SK-N-SH (cell line): ENCODE data around the gene PSME2. TPM values are rescaled to one million over a fixed set of nuclear protein-coding genes. Genes with fewer than 3 reads are reported as not detected.

Source experiments
- CTCF ChIA-PET: fragments of 300-600, 350-600 bp; formaldehyde crosslinking; extraction: SDS; loops from one replicate; lab custom pipeline; 2021; lab: Yijun Ruan, JAX
- POLR2A ChIA-PET: fragments of 350-600 bp; sonication (Branson Sonifier 250); formaldehyde crosslinking; extraction: SDS; loops from one replicate; lab custom pipeline; 2020; ENCODE audit warnings: antibody characterized with exemption, inconsistent platforms; lab: Yijun Ruan, JAX
- DNase-seq: peaks from one replicate; pipeline ENCODE4 v3.0.0; 2012
- H2AFZ ChIP-seq: fragments of 200-600 bp; sonication (generic); 2 replicates; pipeline ENCODE4 v1.8.1; 2016; ENCODE audit warnings: antibody characterized with exemption, mild to moderate bottlenecking, low read depth
- H3F3A ChIP-seq: fragments of 200-600 bp; sonication (generic); replicated peaks from 2 replicates; pipeline ENCODE3; 2016; ENCODE audit warnings: antibody characterized with exemption, mild to moderate bottlenecking; ENCODE audit not compliant: insufficient read depth
- H3K27ac ChIP-seq, 2 experiments: fragments of 200-500 bp in 1 of 2; fragments of 200-600 bp in 1 of 2; sonication (Bioruptor generic) in 1 of 2; sonication (generic), shearing (Covaris generic) in 1 of 2; 2 replicates each; pipeline versions ENCODE4 v1.5.1 to v1.6.1; 2014 to 2016; ENCODE audit warnings: low read depth in 2 of 2, inconsistent platforms in 1 of 2, low read length in 1 of 2, mild to moderate bottlenecking in 1 of 2, mixed read lengths in 1 of 2
- H3K27me3 ChIP-seq: fragments of 200-600 bp; sonication (generic), shearing (Covaris generic); 2 replicates; pipeline ENCODE4 v1.6.1; 2016; ENCODE audit warnings: mixed run types; ENCODE audit not compliant: insufficient read depth
- H3K36me3 ChIP-seq, 2 experiments: fragments of 200-500 bp in 1 of 2; fragments of 200-600 bp in 1 of 2; sonication (Bioruptor generic) in 1 of 2; sonication (generic) in 1 of 2; replicated peaks in 1 of 2; 2 replicates each; pipeline versions ENCODE3 to v1.5.1; 2014 to 2016; ENCODE audit warnings: low read length in 1 of 2, mild to moderate bottlenecking in 1 of 2; ENCODE audit not compliant: insufficient read depth in 2 of 2, control insufficient read depth in 1 of 2
- H3K4me1 ChIP-seq, 2 experiments: fragments of 200-500 bp in 1 of 2; fragments of 200-600 bp in 1 of 2; sonication (Bioruptor generic) in 1 of 2; sonication (generic), shearing (Covaris generic) in 1 of 2; 2 replicates each; pipeline versions ENCODE4 v1.5.1 to v1.6.1; 2014 to 2016; ENCODE audit warnings: low read depth in 1 of 2, low read length in 1 of 2, mixed run types in 1 of 2; ENCODE audit not compliant: insufficient read depth in 2 of 2, control insufficient read depth in 1 of 2
- H3K4me2 ChIP-seq: fragments of 200-600 bp; sonication (generic), shearing (Covaris generic); 2 replicates; pipeline ENCODE4 v1.6.1; 2017; ENCODE audit warnings: mixed run types
- H3K4me3 ChIP-seq, 2 experiments: fragments of 200-500 bp in 1 of 2; fragments of 200-600 bp in 1 of 2; sonication (Bioruptor generic) in 1 of 2; sonication (generic), shearing (Covaris generic) in 1 of 2; 2 replicates each; pipeline versions ENCODE4 v1.5.1 to v1.8.1; 2014 to 2016; ENCODE audit warnings: low read depth in 2 of 2, inconsistent platforms in 1 of 2, low read length in 1 of 2, mild to moderate bottlenecking in 1 of 2, mixed read lengths in 1 of 2, moderate library complexity in 1 of 2
- H3K79me2 ChIP-seq: fragments of 200-600 bp; sonication (generic); 2 replicates; pipeline ENCODE4 v1.8.1; 2017; ENCODE audit warnings: mild to moderate bottlenecking; ENCODE audit not compliant: insufficient read depth
- H3K9ac ChIP-seq: fragments of 200-600 bp; sonication (generic); 2 replicates; pipeline ENCODE4 v1.6.1; 2017; ENCODE audit warnings: mixed run types
- H3K9me2 ChIP-seq: fragments of 200-600 bp; sonication (generic); 2 replicates; pipeline ENCODE4 v1.6.1; 2017; ENCODE audit warnings: mixed run types
- H3K9me3 ChIP-seq: fragments of 200-600 bp; sonication (generic); 2 replicates; pipeline ENCODE4 v1.6.1; 2017; ENCODE audit warnings: mixed run types, mild to moderate bottlenecking, moderate library complexity
- H4K20me1 ChIP-seq: fragments of 200-600 bp; sonication (generic); 2 replicates; pipeline ENCODE4 v1.6.1; 2017; ENCODE audit warnings: mild to moderate bottlenecking, mixed run types; ENCODE audit not compliant: insufficient read depth
- EP300 ChIP-seq, 2 experiments: IDR thresholded peaks; 2 replicates each; pipeline versions ENCODE4 v1.4.0 to v1.6.1; 2012; ENCODE audit warnings: borderline replicate concordance in 1 of 2, low read depth in 1 of 2, low read length in 1 of 2
- EZH2phosphoT487 ChIP-seq: fragments of 200-600 bp; sonication (generic); IDR thresholded peaks from 2 replicates; pipeline ENCODE4 v1.6.1; 2017; ENCODE audit warnings: low read depth, mixed run types, mild to moderate bottlenecking, antibody characterized with exemption, moderate library complexity, borderline replicate concordance
- FOXJ3 ChIP-seq: sonication (generic); formaldehyde crosslinking; IDR thresholded peaks from 2 replicates; pipeline ENCODE4 v1.5.1; 2020; ENCODE audit warnings: mild to moderate bottlenecking, missing genetic modification reagents
- GABPA ChIP-seq: IDR thresholded peaks from 2 replicates; pipeline ENCODE4 v1.4.0; 2012; ENCODE audit warnings: low read depth, mild to moderate bottlenecking
- JUND ChIP-seq: IDR thresholded peaks from 2 replicates; pipeline ENCODE4 v1.4.0; 2012
- MEF2A ChIP-seq: IDR thresholded peaks from 2 replicates; pipeline ENCODE4 v1.4.0; 2012; ENCODE audit warnings: low read depth, borderline replicate concordance
- POLR2AphosphoS5 ChIP-seq: IDR thresholded peaks from 2 replicates; pipeline ENCODE4 v1.6.1; 2012; ENCODE audit warnings: low read depth, low read length
- SMC3 ChIP-seq: IDR thresholded peaks from 2 replicates; pipeline ENCODE4 v1.6.1; 2012; ENCODE audit warnings: low read depth, low read length, improper control_type of control experiment
- TAF1 ChIP-seq: IDR thresholded peaks from 2 replicates; pipeline ENCODE4 v1.6.1; 2012; ENCODE audit warnings: low read depth, mild to moderate bottlenecking, low read length, moderate library complexity, borderline replicate concordance
- YY1 ChIP-seq: IDR thresholded peaks from 2 replicates; pipeline ENCODE4 v1.4.0; 2012; ENCODE audit warnings: low read depth, mild to moderate bottlenecking
- WGBS: methylation state at CpG from one replicate; pipeline ENCODE4 v1.1.6; 2017; ENCODE audit warnings: low lambda C conversion rate; 5-methylcytosine and 5-hydroxymethylcytosine counted together
- polyA plus RNA-seq, 3 experiments: library from polyadenylated mRNA; depleted of rRNA; stranded (reverse); fragments of >200 nt; gene quantifications; 2 replicates each; pipeline ENCODE4 v1.2.3, GENCODE V29; 2012
- TF ChIP-seq, protein P1 (sequence below): fragments of 200-600 bp; sonication (generic); IDR thresholded peaks from 2 replicates; pipeline ENCODE4 v1.6.1; 2017; ENCODE audit warnings: antibody characterized with exemption, mild to moderate bottlenecking, moderate library complexity
- TF ChIP-seq, protein P2 (sequence below): IDR thresholded peaks from 2 replicates; pipeline ENCODE4; 2012

PSME2 gene
- polyA plus RNA-seq, 1 of the 3 experiments (the other 2 are of a cell fraction): 147 TPM

DNA sequence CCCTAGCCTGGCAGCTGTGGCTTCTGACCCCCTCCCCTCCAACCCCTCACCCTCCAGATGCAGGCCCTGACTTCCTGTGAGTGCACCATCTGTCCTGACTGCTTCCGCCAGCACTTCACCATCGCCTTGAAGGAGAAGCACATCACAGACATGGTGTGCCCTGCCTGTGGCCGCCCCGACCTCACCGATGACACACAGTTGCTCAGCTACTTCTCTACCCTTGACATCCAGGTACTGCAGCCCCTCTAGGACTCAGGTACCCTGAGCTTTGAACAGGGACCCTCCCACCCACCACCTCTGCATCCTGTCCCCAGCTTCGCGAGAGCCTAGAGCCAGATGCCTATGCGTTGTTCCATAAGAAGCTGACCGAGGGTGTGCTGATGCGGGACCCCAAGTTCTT lies 8.7 kb upstream of the PSME2 start (continued):
- TF ChIP-seq, protein P1, sequence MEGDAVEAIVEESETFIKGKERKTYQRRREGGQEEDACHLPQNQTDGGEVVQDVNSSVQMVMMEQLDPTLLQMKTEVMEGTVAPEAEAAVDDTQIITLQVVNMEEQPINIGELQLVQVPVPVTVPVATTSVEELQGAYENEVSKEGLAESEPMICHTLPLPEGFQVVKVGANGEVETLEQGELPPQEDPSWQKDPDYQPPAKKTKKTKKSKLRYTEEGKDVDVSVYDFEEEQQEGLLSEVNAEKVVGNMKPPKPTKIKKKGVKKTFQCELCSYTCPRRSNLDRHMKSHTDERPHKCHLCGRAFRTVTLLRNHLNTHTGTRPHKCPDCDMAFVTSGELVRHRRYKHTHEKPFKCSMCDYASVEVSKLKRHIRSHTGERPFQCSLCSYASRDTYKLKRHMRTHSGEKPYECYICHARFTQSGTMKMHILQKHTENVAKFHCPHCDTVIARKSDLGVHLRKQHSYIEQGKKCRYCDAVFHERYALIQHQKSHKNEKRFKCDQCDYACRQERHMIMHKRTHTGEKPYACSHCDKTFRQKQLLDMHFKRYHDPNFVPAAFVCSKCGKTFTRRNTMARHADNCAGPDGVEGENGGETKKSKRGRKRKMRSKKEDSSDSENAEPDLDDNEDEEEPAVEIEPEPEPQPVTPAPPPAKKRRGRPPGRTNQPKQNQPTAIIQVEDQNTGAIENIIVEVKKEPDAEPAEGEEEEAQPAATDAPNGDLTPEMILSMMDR: no peak
- TF ChIP-seq EP300 (IDR thresholded peaks at IDR 0.05; ENCODE audit: borderline replicate concordance in 1 of 2, low read depth in 1 of 2, low read length in 1 of 2) (no peak), SMC3 (no peak), FOXJ3 (CRISPR knock-in tag) (no peak)

DNA sequence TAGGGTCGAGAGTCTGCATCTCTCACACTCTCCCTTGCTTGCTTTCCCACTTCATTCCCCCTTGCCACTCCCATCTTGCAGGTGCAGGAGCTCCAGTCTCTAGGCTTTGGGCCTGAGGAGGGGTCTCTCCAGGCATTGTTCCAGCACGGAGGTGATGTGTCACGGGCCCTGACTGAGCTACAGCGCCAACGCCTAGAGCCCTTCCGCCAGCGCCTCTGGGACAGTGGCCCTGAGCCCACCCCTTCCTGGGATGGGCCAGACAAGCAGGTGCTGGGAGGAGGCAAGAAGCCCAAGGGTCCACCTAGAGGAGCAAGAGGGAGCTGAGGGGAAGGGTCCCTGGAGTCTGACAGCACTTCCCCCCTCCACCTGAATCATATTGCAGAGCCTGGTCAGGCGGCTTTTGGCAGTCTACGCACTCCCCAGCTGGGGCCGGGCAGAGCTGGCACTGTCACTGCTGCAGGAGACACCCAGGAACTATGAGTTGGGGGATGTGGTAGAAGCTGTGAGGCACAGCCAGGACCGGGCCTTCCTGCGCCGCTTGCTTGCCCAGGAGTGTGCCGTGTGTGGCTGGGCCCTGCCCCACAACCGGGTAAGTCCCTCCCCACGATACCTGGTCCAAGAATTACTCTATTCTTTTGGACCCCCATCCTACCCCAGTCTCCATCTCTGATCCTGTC lies 5.1 kb upstream of the PSME2 start:
- CTCF ChIA-PET: interaction anchor here (0.8 to 3.4 kb wide), 5 partner anchors 9 to 157 kb away, joined by 3 to 29 read pairs (median 6); partner anchors contain the start of genes CIDEB, FITM1 and IRF9
- POLR2A ChIA-PET: interaction anchor here (1.1 to 2.4 kb wide), 3 partner anchors 8 to 10 kb away, joined by 3 to 10 read pairs (median 4); partner anchors contain the start of genes EMC9 and IRF9

DNA sequence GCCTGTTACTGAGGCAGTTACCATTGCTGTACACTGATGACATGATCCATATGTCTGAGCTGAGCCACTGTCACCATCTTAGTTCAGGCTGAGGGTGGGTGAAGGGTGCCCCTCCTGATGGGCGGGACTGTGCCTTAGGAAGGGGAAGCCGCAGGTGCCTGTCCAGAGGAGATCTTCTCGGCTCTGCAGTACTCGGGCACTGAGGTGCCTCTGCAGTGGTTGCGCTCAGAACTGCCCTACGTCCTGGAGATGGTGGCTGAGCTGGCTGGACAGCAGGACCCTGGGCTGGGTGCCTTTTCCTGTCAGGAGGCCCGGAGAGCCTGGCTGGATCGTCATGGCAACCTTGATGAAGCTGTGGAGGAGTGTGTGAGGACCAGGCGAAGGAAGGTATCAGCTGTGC lies 4.6 kb upstream of the PSME2 start:
- CTCF ChIA-PET: interaction anchor here (0.8 to 3.4 kb wide), 4 partner anchors 10 to 157 kb away, joined by 3 to 29 read pairs (median 4); partner anchors contain the start of genes CIDEB, FITM1 and IRF9
- Histone ChIP-seq H3K9me3 (no peaks in the 10 kb centered on the region), H3K27ac (no peak overlapping the region), H3K4me1 (peaks cover 6 to 11% of the 10 kb centered on the region in 2 experiments; a peak in 3 of 4 replicates), H3K27me3 (no peaks in the 10 kb centered on the region), H3K4me3 (no peak overlapping the region), H3K9ac (no peak overlapping the region), H3K9me2 (no peaks in the 10 kb centered on the region), H2AFZ (no peak overlapping the region), H3K36me3 (peaks cover 41 to 48% of the 10 kb centered on the region in 2 experiments)
- 93% methylated on average over 8 of the region's 9 CpGs for WGBS
- POLR2A ChIA-PET: interaction anchor here (1.1 to 2.4 kb wide), 3 partner anchors 8 to 11 kb away, joined by 3 to 10 read pairs (median 4); partner anchors contain the start of genes EMC9 and IRF9
- DNase-seq: no peak
- TF ChIP-seq EZH2phosphoT487: no peak
- TF ChIP-seq POLR2AphosphoS5: no peak
- no peak for TF ChIP-seq GABPA
- TF ChIP-seq SMC3: no peak
- TF ChIP-seq, protein P2, sequence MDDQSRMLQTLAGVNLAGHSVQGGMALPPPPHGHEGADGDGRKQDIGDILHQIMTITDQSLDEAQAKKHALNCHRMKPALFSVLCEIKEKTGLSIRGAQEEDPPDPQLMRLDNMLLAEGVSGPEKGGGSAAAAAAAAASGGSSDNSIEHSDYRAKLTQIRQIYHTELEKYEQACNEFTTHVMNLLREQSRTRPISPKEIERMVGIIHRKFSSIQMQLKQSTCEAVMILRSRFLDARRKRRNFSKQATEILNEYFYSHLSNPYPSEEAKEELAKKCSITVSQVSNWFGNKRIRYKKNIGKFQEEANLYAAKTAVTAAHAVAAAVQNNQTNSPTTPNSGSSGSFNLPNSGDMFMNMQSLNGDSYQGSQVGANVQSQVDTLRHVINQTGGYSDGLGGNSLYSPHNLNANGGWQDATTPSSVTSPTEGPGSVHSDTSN: no peak
- no peak for TF ChIP-seq MEF2A
- TF ChIP-seq YY1: no peak
- TF ChIP-seq, all 33 proteins: peak for 0
- H3F3A ChIP-seq: peaks cover 5% of the 10 kb centered on the region
- peaks cover 32% of the 10 kb centered on the region for H3K79me2 ChIP-seq
- H4K20me1 ChIP-seq: peaks cover 10% of the 10 kb centered on the region; the same call in 1 of the 2 replicates
- H3K4me2 ChIP-seq: no peak overlapping the region

More for the DNA sequence above, 5.1 kb upstream of the PSME2 start:
- Histone ChIP-seq H3F3A (peaks cover 5% of the 10 kb centered on the region), H3K9ac (no peak overlapping the region), H4K20me1 (peaks cover 10% of the 10 kb centered on the region; the same call in 1 of the 2 replicates), H3K4me1 (peaks cover 6 to 9% of the 10 kb centered on the region in 2 experiments; a peak in 3 of 4 replicates), H3K27ac (no peak overlapping the region), H3K9me2 (no peaks in the 10 kb centered on the region), H3K4me3 (no peak overlapping the region), H3K9me3 (no peaks in the 10 kb centered on the region), H3K36me3 (peaks cover 46 to 51% of the 10 kb centered on the region in 2 experiments), H3K4me2 (no peak overlapping the region), H2AFZ (no peak overlapping the region), H3K27me3 (no peaks in the 10 kb centered on the region), H3K79me2 (peaks cover 29% of the 10 kb centered on the region)
- DNase-seq: no peak
- WGBS: 98% methylated on average over 11 of the region's 16 CpGs
- TF ChIP-seq JUND: no peak
- no peak for TF ChIP-seq TAF1
- no peak for TF ChIP-seq MEF2A
- no peak for TF ChIP-seq POLR2AphosphoS5
